ENCODE data around the gene ORM1.

DNA sequence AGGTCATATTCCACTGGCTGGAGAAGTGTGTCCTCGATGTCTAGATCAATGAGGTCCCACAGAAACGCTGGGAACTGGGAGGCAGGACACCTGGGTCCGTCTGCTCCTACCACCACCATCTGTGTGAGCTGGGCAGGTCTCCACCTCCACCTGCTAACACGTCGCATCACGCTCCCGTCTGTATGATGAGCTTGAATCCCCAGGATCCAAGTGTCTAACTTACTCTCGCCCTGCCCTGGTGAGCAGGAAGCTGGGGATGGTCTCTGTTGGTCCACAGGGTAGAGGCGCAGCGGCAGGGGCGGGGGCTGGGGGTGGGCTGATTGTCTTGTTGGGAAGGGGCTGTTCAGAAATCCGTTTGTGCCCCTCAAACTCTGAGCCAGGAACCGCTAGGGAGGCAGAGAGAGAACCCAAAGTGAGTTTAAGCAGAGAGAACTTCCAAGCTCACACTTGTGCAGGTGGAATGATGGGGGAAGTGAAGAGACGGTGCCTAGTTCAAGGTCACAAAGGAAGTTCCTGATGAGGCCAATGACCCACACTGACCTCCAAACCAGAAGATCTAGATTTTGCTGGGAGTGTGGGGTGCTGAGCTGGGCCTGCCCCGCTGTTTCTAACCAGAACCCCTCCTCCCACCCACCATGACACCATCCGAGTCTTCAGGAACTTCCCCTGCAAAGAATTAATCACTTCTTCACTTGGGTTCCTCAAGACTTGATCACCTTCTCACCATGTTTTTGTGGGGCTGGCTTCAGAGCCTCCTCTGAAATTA is 27.9 kb downstream of the ORM1 start:
- TF ChIP-seq SP1 (IDR thresholded peaks at IDR 0.05): no peak
- TF ChIP-seq, protein P1, sequence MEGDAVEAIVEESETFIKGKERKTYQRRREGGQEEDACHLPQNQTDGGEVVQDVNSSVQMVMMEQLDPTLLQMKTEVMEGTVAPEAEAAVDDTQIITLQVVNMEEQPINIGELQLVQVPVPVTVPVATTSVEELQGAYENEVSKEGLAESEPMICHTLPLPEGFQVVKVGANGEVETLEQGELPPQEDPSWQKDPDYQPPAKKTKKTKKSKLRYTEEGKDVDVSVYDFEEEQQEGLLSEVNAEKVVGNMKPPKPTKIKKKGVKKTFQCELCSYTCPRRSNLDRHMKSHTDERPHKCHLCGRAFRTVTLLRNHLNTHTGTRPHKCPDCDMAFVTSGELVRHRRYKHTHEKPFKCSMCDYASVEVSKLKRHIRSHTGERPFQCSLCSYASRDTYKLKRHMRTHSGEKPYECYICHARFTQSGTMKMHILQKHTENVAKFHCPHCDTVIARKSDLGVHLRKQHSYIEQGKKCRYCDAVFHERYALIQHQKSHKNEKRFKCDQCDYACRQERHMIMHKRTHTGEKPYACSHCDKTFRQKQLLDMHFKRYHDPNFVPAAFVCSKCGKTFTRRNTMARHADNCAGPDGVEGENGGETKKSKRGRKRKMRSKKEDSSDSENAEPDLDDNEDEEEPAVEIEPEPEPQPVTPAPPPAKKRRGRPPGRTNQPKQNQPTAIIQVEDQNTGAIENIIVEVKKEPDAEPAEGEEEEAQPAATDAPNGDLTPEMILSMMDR (IDR thresholded peaks at IDR 0.05; ENCODE audit: low read depth, low read length, missing input control): no peak
- no peak for TF ChIP-seq NR2F2 (IDR thresholded peaks at IDR 0.05)
- no peak for TF ChIP-seq JUND (IDR thresholded peaks at IDR 0.05)
- TF ChIP-seq, protein P2, sequence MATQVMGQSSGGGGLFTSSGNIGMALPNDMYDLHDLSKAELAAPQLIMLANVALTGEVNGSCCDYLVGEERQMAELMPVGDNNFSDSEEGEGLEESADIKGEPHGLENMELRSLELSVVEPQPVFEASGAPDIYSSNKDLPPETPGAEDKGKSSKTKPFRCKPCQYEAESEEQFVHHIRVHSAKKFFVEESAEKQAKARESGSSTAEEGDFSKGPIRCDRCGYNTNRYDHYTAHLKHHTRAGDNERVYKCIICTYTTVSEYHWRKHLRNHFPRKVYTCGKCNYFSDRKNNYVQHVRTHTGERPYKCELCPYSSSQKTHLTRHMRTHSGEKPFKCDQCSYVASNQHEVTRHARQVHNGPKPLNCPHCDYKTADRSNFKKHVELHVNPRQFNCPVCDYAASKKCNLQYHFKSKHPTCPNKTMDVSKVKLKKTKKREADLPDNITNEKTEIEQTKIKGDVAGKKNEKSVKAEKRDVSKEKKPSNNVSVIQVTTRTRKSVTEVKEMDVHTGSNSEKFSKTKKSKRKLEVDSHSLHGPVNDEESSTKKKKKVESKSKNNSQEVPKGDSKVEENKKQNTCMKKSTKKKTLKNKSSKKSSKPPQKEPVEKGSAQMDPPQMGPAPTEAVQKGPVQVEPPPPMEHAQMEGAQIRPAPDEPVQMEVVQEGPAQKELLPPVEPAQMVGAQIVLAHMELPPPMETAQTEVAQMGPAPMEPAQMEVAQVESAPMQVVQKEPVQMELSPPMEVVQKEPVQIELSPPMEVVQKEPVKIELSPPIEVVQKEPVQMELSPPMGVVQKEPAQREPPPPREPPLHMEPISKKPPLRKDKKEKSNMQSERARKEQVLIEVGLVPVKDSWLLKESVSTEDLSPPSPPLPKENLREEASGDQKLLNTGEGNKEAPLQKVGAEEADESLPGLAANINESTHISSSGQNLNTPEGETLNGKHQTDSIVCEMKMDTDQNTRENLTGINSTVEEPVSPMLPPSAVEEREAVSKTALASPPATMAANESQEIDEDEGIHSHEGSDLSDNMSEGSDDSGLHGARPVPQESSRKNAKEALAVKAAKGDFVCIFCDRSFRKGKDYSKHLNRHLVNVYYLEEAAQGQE (IDR thresholded peaks at IDR 0.05): no peak
- TF ChIP-seq, protein P3, sequence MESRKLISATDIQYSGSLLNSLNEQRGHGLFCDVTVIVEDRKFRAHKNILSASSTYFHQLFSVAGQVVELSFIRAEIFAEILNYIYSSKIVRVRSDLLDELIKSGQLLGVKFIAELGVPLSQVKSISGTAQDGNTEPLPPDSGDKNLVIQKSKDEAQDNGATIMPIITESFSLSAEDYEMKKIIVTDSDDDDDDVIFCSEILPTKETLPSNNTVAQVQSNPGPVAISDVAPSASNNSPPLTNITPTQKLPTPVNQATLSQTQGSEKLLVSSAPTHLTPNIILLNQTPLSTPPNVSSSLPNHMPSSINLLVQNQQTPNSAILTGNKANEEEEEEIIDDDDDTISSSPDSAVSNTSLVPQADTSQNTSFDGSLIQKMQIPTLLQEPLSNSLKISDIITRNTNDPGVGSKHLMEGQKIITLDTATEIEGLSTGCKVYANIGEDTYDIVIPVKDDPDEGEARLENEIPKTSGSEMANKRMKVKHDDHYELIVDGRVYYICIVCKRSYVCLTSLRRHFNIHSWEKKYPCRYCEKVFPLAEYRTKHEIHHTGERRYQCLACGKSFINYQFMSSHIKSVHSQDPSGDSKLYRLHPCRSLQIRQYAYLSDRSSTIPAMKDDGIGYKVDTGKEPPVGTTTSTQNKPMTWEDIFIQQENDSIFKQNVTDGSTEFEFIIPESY (IDR thresholded peaks at IDR 0.05): no peak
- TF ChIP-seq, protein P4, sequence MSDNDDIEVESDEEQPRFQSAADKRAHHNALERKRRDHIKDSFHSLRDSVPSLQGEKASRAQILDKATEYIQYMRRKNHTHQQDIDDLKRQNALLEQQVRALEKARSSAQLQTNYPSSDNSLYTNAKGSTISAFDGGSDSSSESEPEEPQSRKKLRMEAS (IDR thresholded peaks at IDR 0.05): no peak

Data from liver (tissue), 3 donors.